Stimulated activated CD4-positive, alpha-beta T cell treated with anti-CD3 and anti-CD28 coated beads, Interleukin-2, amount 100 ng/mL, for 48 hours (primary cell): Measurements from ENCODE around the gene SYTL4.
"Not testable (repeated sequence)": the region's sequence is repeated elsewhere in the genome, so short reads cannot be mapped to it uniquely, and the experiment has no call there.

Experiments
- DNase-seq, 2 donors: peaks; one replicate each; pipeline ENCODE4 v3.0.0-alpha.2; 2020

SYTL4 gene

DNA sequence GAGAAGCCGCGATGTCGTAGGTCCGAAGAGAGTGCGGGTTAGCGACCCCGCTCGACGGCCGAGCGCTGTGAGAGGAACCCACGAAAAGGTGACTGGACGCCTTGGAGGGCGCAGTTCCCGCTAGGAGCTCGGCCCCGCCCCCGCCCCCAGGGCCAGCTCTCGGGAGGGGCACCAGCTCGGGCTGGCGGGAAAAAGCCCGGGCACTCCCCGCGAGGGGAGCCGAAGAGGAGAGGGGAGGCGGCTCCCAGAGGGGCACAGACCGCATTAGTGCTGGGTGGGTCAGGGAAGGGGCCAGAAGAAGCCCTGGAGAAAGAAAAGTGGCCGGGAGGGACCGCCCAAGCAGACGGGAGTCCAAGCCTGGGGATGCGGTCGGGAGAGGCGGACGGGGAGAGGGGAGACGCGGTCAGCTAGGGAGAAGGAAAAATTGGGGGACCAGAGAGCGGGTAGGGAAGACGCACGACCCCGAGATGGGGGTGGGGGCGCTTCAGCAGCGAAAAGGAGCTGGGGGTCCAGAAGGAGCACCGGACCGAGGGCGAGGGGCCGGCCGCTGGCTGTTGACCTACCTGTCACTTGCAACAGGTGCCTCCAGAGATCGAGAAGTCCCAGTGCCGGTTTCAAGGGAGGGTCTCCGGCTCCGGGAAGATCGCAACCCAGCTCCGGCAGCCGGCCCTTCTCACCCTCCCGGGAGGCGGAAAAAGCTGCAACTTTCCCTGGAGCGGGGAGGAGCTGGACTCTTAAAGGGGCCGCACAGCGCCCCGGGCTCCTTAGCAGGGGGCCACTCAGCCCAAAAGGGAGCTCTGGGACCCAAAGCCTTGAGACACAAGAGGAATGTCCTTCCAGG lies at the start of gene SYTL4:
SYTL4 (minus strand) TSS at position 681 of the 841 bp plus-strand sequence. CDS start 30,084 bp downstream, outside the sequence.
- DNase-seq: no peak

DNA sequence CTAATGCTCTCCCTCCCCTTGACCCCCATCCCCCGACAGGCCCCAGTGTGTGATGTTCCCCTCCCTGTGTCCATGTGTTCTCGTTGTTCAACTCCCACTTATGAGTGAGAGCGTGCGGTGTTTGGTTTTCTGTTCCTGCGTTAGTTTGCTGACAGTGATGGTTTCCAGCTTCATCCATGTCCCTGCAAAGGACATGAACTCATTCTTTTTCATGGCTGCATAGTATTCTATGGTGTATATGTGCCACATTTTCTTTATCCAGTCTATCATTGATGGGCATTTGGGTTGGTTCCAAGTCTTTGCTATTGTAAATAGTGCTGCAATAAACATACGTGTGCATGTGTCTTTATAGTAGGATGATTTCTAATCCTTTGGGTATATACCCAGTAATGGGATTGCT lies 37.5 kb upstream of the SYTL4 start:
- not testable (repeated sequence) for DNase-seq

DNA sequence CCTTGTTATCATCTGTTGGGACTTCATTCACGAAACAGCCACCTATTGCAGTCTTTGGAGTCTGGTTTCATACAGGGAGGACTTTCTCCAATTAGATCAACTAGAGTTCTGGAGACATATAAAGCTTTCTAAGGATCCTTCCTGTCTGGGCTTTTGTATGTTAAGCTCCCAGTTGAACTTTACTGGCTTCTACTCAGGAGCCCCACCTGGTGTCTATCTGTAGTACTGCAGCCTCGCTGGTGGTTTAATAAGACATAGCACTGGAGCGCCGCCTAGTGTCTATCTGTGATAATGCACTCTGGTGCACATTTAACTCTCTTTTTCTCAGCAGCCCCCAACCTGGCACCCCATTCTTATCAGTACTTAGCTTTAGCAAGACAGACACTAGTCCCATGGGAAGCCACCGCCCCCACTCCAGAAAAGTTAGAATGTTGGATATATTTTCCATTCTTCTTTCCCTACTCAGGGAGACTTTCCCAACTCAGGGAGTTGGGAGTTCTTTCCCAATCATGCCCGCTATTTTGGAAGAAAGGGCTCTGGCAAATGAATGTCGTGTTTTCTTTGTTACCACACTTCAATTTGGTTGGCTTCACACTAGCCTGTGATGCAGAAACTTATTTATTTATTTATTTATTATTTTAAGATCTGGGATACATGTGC lies 36.9 kb upstream of the SYTL4 start:
- DNase-seq: peak; percentile 85 to 93

DNA sequence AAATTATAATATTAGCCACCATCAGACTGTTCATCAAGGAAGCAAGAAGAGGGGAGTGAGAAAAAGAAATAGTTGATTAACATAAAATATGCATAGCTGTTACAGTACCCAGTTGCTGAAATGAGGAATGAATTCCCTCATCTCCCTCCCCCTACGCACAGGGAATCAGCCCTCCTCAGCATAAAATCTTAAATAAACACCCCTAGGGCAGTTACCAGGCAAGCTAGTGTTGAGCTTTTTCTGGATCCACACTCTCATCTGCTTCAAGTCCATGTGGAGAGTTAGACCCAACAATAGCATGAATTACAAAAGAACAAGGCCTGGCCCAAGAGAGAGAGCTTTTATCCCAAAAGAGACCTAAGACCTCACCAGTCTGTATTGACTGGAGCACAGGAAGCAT lies 19.0 kb upstream of the SYTL4 start:
- DNase-seq: no peak

DNA sequence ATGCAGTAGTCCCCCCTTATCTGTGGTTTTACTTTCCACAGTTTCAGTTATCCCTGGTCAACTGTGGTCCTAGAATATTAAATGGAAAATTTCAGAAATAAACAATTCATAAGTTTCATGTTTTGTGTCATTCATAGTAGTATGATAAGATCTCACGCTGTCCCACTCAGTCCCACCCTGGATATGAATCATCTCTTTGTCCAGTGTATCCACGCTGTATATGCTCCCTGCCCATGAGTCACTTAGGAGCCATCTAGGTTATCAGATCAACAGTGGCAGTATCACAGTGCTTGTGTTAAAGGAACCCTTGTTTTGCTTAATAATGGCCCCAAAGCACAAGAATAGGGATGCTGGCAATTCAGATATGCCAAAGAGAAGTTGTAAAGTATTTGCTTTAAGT lies 16.2 kb upstream of the SYTL4 start:
- DNase-seq: no peak

DNA sequence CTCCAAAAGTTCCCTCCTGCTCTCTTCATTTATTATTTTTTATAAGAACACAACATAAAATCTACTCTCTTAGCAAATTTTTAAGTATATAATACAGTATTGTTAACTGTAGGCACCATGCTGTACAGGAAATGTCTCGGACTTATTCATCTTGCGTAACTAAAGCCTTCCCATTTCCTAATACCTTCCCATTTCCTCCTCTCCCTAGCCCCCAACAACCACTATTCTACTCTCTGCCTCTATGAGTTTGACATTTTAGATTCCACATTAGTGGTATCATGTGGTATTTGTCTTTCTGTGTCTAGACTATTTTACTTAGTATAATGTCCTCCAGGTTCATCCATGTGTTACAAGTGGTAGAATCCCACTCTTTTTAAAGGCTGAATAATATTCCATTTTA lies 15.8 kb upstream of the SYTL4 start:
- DNase-seq: no peak

DNA sequence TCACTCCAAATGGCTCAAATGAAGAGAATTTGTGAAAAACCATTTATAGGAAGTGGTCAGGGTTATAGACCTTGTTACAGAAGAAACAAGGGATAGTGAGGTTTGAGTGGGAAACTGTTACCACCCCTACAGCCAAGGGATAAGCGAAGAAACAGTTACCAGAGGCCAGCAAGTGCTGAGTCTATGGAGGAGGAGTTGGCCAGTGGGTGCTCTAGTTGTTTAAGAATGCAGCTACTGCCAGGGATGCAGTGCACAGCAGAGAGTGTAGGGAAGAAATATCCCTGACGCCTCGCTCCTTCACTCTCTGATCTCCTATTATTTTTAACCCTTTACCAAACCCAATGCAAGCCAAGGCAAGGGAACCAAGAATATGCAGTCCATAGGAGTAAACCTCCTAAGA lies 15.2 kb upstream of the SYTL4 start:
- no peak for DNase-seq

DNA sequence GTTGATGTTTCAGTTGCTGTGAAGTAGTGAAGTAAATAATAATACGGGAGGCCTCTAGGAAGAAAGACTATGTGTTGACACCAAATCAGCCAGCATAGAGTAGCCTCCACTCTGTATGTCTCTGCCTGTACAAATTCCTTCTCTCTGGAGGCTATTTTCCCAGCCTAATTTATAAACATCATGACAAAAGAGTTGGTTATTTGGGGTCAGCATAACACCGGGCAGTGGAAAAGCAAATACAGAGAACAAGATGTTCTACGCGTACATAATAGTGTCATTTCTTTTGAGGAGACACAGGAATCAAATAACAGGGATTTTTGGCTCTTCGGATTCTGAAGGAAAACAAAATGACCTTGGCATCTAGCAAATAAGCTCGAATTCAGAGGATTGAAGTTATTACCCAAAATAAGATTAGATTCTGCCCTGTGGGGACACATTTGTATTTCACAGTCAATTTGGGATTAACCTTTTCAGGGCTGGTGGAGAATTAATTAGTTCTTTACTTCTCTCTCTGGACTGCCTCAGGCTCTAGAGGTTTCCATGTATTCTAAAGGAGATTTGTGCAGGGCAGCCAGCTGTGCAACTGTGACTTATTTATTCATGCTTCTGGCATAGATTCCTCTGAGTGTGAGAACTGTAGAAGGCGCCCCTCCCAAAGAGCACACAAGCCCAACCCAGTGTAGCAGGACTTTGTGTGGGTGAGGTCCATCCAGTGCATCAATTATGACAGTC lies 14.1 kb upstream of the SYTL4 start:
- DNase-seq: no peak

DNA sequence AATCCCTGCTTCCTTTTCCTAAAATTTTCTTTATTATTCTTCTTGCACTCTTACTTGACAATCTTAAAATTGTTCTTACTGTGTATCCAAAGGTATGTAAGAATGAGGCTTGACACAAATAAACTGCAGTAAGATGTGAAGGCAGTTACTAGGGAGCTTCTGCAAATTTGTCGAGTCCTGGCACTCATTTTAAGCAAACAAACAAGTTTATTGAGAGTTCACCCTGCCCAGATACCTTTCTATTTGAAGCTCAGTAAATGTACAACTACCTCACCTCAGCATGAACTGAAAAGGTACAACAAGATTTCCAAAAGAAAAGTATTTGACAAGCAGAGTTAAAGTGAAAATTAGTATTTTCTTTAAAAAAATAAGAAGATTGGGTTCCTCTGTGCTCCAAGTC lies 13.3 kb upstream of the SYTL4 start:
- DNase-seq: no peak

DNA sequence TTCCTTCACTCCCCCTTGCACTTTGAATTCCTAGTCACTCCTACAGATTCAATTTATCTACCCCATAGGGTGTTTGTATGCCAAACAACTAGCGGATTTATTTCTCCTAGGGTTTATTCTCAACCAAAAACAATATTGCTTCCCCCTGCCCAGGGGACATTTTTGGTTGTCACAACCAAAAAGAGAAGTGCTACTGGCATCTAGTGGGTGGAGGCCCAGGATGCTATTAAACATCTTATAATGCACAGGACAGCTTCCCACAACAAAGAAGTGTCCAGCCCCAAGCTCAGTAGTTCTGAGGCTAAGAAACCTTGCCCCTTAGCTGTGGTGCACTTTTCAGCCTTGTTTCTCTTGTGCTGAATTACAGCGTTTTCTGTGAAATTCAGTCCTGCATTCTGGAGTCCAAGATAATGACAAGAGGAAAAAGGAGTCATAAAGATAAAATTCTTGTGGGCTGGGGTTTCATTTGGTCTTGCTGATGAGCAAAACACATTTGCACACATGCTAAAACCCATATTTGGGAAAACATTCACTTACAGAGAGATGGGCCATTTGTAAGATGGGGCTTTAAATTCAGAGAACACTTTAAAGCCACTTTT lies 11.2 kb upstream of the SYTL4 start:
- no peak for DNase-seq

DNA sequence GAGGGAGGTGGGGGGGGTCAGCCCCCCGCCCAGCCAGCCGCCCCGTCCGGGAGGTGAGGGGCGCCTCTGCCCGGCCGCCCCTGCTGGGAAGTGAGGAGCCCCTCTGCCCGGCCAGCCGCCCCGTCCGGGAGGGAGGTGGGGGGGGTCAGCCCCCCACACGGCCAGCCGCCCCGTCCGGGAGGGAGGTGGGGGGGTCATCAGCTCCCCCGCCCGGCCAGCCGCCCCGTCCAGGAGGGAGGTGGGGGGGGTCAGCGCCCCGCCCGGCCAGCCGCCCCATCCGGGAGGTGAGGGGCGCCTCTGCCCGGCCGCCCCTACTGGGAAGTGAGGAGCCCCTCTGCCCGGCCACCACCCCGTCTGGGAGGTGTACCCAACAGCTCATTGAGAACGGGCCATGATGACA lies 7.9 kb downstream of the SYTL4 start:
- DNase-seq: not testable (repeated sequence)

DNA sequence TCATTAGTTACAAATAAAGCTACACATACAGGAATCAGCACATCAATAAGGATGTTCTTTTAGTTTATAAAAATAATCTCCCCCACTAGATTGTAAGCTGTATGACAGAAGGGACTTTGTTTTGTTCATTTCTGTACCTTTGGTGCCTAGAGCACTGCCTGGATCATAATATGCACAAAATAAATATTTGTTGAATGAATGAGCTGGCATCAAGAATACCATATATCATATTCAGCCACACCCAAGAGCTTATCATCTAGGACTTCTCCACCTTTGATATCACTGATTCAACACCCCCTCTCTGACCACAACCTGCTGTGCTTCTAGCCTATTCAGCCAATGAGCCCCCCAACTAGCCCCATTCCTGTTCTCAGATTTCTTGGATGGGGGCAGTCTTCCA lies 10.6 kb downstream of the SYTL4 start:
- DNase-seq: no peak

DNA sequence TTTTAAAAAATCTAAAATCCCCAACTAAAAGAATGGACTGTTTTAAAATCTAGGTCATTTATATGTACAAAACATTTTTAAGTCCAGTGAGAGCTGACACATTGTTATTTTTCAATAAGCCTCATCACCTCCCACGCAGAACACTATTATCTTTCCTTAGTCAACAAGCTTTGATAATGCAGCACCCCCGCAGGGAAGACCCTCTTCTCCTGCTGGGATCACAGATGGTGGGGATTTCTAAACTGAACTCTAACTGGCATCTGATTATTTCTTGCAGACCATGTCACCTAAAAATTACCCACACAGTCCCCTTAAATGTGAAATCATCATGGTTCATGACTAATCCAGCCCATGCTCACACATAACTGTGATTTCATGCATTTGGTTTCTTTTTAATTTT lies 11.6 kb downstream of the SYTL4 start:
- no peak for DNase-seq

DNA sequence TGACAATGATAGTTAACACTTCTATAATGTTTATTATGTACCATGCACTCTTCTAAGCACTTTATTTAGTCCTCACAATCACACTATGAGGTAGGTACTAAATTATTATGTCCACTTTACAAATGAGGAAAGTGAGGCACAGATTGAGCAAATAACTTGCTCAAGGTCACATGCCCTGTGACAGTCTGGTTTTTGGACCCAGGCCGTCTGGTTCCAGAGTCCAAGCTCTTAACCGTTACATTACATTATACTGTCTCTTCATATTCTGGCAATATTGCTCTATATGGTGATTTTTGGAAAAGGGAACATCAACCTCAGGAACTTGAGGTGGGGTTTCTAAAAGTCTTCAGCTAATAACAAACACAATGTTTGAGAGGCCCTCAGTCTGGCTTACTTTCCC lies 12.8 kb downstream of the SYTL4 start:
- no peak for DNase-seq

DNA sequence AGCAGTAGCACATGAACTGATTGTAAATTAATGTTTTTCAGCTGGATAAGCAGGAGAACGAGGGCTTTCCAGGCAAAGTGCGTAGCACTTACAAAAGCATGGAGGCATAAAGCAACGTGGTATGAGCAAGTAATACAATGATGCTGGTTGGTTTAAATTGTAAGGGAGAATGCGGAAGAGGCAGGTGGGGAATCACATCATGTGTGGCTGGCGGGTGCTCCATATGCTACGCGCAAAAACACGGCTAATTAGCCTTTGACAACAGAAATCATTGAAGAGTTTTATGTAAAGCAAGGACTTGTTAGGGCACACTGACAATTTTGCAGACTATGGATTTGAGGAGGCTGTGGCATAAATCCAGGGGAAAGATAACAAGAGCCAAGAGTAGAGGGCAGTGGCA lies 14.6 kb downstream of the SYTL4 start:
- DNase-seq: no peak

DNA sequence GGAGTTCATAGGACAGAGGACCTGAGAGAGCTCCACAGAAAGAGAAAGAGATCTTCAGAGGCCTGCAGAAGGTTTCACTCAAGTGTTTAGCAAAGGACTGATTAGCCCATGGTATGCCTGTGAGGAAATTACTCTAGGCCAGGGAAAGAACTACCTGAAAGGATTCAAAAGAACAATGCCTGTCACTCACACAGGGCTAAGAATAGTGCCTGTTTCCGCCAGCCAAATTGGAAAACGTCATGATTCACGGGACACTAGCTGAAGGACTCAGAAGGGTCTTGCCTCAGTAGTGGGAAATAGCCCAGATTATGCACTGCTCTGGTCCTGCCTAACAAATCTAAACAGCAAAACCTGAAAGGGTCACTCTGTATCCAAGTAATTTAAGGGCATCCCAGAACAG lies 21.1 kb downstream of the SYTL4 start:
- DNase-seq: no peak

DNA sequence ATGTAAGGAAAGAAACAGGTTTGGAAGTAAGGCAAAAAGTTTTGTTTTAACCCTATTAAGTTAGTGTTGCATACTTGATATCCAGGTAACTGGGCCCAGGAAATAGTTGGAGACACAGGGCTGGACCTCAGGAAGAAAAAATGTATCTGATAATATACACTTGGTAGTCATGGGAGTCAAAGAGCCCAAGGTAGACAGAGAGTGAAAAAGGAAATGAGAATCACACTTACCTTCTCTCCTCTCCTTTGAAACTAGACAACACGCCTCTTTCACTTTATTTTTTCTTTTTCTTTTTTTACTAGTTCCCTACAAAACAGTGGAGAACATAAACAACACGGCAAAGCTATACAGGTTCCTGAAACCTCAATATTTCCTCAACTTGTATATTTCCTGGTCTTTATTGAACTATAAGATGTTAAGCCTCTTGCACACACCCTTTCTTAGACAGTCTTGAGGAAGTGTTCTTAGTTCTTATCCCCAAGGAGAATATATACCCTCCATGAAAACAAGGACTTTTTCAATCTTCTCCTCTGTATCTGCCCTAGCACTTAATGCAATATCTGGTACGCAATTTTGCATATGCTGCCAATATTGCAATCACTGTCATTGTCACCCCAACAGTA lies 27.2 kb downstream of the SYTL4 start:
- no peak for DNase-seq

DNA sequence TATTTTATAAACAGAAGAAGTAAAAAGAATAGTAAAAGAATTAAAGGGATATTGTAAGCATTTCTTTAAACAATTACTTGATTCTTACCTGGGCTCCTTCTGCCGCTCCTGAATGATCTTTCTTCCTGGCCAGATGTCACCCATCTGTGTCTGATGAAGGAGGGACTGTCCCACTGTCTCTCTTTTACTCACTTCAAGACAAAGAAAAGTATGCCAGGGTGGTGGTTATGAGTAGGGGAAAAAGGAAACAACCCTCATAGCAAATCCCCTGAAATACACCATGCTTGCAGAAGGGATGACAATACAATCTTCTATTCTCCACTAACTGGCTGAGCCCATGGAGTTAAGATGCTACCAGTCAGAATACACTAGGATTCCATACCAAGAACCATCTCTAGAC lies 31.1 kb downstream of the SYTL4 start:
- DNase-seq: no peak

DNA sequence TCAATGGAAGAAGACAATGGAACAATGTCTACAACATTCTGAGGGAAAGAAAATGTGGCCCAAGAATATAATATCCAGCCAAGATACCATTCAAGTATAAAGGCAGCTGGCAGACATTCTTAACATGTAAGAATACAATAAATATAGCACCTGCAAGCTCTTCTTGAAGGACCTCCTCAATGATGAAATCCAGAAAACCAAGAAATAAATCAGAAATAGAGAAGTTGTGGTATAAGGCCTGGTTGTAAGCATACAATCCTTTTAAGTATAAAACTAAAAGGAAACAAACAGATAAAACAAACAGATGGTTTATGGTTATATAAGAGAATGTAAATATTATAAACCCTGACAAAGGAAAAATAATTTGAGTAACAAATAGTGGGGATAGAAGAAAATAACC lies 33.4 kb downstream of the SYTL4 start:
- DNase-seq: no peak

DNA sequence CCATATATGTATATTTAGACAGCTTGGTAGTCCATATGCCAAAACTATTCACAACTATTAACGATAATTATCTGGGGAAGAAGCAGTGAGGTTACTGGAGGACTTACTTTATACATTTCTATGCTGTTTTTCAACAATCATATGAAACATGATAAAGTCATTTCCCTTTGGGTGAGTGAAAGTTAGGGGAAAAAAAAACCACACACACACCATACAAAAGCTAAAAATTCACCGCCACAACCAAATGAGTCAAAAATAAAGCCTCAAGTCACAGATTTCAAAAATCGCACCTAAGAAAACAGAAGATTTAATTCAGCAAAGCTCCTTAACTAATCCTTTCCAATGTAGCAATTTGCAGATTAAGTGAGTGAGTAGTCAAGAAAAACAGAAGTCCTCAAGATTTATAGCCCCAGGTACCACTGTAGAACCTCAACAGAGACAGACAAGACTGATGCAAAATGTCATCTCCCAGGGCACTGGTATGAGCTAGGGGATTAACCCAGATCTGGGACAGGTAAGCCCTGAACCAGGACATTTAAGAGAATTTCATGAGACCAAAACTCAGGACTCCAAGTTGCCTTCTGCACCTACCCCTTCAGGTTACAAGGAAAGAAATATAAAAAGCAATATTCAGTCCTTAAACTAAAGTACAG lies 35.1 kb downstream of the SYTL4 start:
- no peak for DNase-seq

DNA sequence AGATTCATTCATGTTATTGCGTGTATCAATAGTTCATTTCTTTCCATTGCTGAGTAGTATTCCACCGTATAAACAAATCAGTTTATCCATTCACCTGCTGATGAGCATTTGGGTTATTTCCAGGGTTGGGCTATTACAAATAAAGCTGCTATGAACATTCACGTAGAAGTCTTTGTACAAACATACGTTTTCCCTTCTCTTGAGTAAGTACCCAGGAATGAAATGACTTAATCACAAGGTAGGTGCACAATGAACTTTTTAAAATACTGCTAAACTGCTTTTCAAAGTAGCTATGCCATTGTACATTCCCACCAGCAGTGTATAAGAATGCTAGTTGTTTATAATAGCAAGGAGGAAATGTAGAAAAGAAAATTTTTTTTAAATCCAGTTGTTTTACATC lies 35.9 kb downstream of the SYTL4 start:
- DNase-seq: no peak

DNA sequence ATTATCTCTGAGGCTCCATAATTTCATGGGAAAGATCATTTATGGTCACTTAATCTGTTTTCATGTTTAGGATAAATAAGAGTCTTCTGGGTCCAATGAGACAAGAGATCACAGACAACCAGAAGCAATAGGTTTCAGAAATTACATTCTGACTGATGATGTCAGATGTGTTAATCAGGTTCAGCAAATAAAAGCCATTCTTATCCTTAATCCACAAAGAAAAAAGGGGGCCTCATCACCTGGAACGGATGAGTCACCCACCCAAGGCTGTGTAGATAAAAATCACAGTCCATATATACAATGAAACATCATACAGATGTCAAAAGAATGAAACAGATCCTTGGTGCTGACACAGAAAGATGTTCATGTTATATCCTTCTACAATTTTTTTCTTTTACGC lies 36.6 kb downstream of the SYTL4 start:
- no peak for DNase-seq

DNA sequence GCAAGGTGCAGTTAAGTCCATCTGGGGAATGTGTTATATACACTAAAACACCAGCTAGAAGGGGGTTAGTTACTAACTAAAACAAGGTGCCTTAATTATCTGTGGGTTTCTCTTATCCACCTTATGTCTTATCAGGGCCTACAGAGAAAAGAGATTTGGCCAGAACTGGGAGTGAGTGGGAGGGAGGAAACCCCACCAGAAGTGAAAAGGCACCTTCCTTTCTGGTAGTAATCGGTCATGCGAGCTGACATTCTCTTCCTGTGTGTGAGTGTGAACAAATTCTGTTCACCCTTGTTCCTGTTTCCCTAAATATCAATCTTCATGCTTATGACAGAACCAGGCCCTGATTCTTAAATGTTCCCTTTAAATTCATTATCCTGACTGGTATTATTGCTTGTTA lies 44.4 kb downstream of the SYTL4 start:
- no peak for DNase-seq
